Stomach (tissue), 4 donors: ENCODE measurements around the gene SLC16A5.

ENCODE experiments used
- EP300 ChIP-seq: sonication (generic); formaldehyde crosslinking; IDR thresholded peaks from one replicate; pipeline ENCODE4 v1.6.1; 2017; ENCODE audit warnings: antibody characterized with exemption
- TF ChIP-seq, protein P1 (sequence below), 7 experiments: fragments of 450-650 bp in 4 of 7; fragments of 200-600 bp in 3 of 7; sonication (generic) in 3 of 7; IDR thresholded peaks; one replicate each; pipeline ENCODE4 v1.5.1; 2016 to 2019; ENCODE audit warnings: antibody characterized with exemption in 7 of 7, control low read depth in 2 of 7, mild to moderate bottlenecking in 1 of 7

- TF ChIP-seq, protein P1, sequence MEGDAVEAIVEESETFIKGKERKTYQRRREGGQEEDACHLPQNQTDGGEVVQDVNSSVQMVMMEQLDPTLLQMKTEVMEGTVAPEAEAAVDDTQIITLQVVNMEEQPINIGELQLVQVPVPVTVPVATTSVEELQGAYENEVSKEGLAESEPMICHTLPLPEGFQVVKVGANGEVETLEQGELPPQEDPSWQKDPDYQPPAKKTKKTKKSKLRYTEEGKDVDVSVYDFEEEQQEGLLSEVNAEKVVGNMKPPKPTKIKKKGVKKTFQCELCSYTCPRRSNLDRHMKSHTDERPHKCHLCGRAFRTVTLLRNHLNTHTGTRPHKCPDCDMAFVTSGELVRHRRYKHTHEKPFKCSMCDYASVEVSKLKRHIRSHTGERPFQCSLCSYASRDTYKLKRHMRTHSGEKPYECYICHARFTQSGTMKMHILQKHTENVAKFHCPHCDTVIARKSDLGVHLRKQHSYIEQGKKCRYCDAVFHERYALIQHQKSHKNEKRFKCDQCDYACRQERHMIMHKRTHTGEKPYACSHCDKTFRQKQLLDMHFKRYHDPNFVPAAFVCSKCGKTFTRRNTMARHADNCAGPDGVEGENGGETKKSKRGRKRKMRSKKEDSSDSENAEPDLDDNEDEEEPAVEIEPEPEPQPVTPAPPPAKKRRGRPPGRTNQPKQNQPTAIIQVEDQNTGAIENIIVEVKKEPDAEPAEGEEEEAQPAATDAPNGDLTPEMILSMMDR (IDR thresholded peaks at IDR 0.05): peak in 2 of 7 experiments; percentile 36 to 55
- no peak for TF ChIP-seq EP300
Observed at GRCh38 chr17:75069783-75070182, 18.0 kb upstream of the SLC16A5 start.
